Measurements from ENCODE around the gene CDH13.

The CDH13 gene

GRCh38 chr16:83118365-83118764 is 491.6 kb downstream of the CDH13 start:
- H3K36me3 Mint-ChIP-seq (ENCODE audit: insufficient read depth), result no peaks in the 10 kb centered on the region
- ATAC-seq (replicated peaks; ENCODE audit: extremely low read depth, poor library complexity, severe bottlenecking), result no peak

GRCh38 chr16:83125999-83126568 is 499.3 kb downstream of the CDH13 start:
- DNase-seq (ENCODE audit: low spot score in 2 of 2) (no peak), ATAC-seq (replicated peaks; ENCODE audit: extremely low read depth, poor library complexity, severe bottlenecking) (no peak)
- H3K27ac Mint-ChIP-seq (ENCODE audit: low read depth), result no peak overlapping the region
- no peaks in the 10 kb centered on the region for H3K4me1 Mint-ChIP-seq
- H3K4me3 Mint-ChIP-seq, result no peak overlapping the region
- no peaks in the 10 kb centered on the region for H3K36me3 Mint-ChIP-seq (ENCODE audit: insufficient read depth)
- peaks cover 33% of the 10 kb centered on the region for H3K27me3 Mint-ChIP-seq
- H3K9me3 Mint-ChIP-seq, result peaks cover 13% of the 10 kb centered on the region

More at GRCh38 chr16:83118365-83118764, 491.6 kb downstream of the CDH13 start:
- Mint-ChIP-seq H3K4me1 (no peaks in the 10 kb centered on the region), H3K27ac (ENCODE audit: low read depth) (no peak overlapping the region), H3K9me3 (no peaks in the 10 kb centered on the region), H3K4me3 (no peak overlapping the region), H3K27me3 (no peaks in the 10 kb centered on the region)
- DNase-seq (ENCODE audit: low spot score in 2 of 2), result no peak

GRCh38 chr16:83128041-83128440 is 501.3 kb downstream of the CDH13 start:
- DNase-seq (ENCODE audit: low spot score in 2 of 2) (no peak), ATAC-seq (replicated peaks; ENCODE audit: extremely low read depth, poor library complexity, severe bottlenecking) (no peak)
- Mint-ChIP-seq H3K4me3 (no peak overlapping the region), H3K4me1 (no peaks in the 10 kb centered on the region), H3K27ac (ENCODE audit: low read depth) (no peak overlapping the region), H3K27me3 (peaks cover 33% of the 10 kb centered on the region), H3K9me3 (peaks cover 13% of the 10 kb centered on the region), H3K36me3 (ENCODE audit: insufficient read depth) (no peaks in the 10 kb centered on the region)

- Mint-ChIP-seq H3K4me3 (no peak overlapping the region), H3K9me3 (peaks cover 13% of the 10 kb centered on the region), H3K27ac (ENCODE audit: low read depth) (no peak overlapping the region), H3K27me3 (peaks cover 33% of the 10 kb centered on the region), H3K4me1 (no peaks in the 10 kb centered on the region), H3K36me3 (ENCODE audit: insufficient read depth) (no peaks in the 10 kb centered on the region)
- no peak for ATAC-seq (replicated peaks; ENCODE audit: extremely low read depth, poor library complexity, severe bottlenecking)
- no peak for DNase-seq (ENCODE audit: low spot score in 2 of 2)
Observed at GRCh38 chr16:83130039-83130438, 503.3 kb downstream of the CDH13 start.

GRCh38 chr16:83134638-83135037 is 507.9 kb downstream of the CDH13 start:
- ATAC-seq (replicated peaks; ENCODE audit: extremely low read depth, poor library complexity, severe bottlenecking), result no peak
- no peak overlapping the region for H3K27ac Mint-ChIP-seq (ENCODE audit: low read depth)
- peaks cover 14% of the 10 kb centered on the region for H3K4me1 Mint-ChIP-seq
- H3K36me3 Mint-ChIP-seq (ENCODE audit: insufficient read depth), result no peaks in the 10 kb centered on the region
- no peak overlapping the region for H3K4me3 Mint-ChIP-seq
- H3K27me3 Mint-ChIP-seq, result peaks cover 6% of the 10 kb centered on the region
- DNase-seq (ENCODE audit: low spot score in 2 of 2), result no peak
- no peaks in the 10 kb centered on the region for H3K9me3 Mint-ChIP-seq

- no peak for DNase-seq (ENCODE audit: low spot score in 2 of 2)
- Mint-ChIP-seq H3K4me3 (no peak overlapping the region), H3K9me3 (no peaks in the 10 kb centered on the region), H3K27ac (ENCODE audit: low read depth) (peak overlapping the region; percentile 22), H3K27me3 (no peaks in the 10 kb centered on the region), H3K4me1 (peaks cover 14% of the 10 kb centered on the region), H3K36me3 (ENCODE audit: insufficient read depth) (no peaks in the 10 kb centered on the region)
- no peak for ATAC-seq (replicated peaks; ENCODE audit: extremely low read depth, poor library complexity, severe bottlenecking)
Observed at GRCh38 chr16:83136419-83136818, 509.6 kb downstream of the CDH13 start.

- Mint-ChIP-seq H3K36me3 (ENCODE audit: insufficient read depth) (no peaks in the 10 kb centered on the region), H3K4me3 (peak overlapping the region; percentile 67), H3K27ac (ENCODE audit: low read depth) (peak overlapping the region; percentile 91), H3K4me1 (peaks cover 14% of the 10 kb centered on the region), H3K9me3 (no peaks in the 10 kb centered on the region), H3K27me3 (no peaks in the 10 kb centered on the region)
- DNase-seq (ENCODE audit: low spot score in 2 of 2), result no peak
- peak; percentile 26 for ATAC-seq (replicated peaks; ENCODE audit: extremely low read depth, poor library complexity, severe bottlenecking)
Observed at GRCh38 chr16:83136924-83137323, 510.2 kb downstream of the CDH13 start.

GRCh38 chr16:83137326-83137781 is 510.6 kb downstream of the CDH13 start:
- no peaks in the 10 kb centered on the region for H3K9me3 Mint-ChIP-seq
- H3K4me1 Mint-ChIP-seq, result peaks cover 14% of the 10 kb centered on the region
- H3K36me3 Mint-ChIP-seq (ENCODE audit: insufficient read depth), result no peaks in the 10 kb centered on the region
- peak overlapping the region; percentile 91 for H3K27ac Mint-ChIP-seq (ENCODE audit: low read depth)
- ATAC-seq (replicated peaks; ENCODE audit: extremely low read depth, poor library complexity, severe bottlenecking) (peak; percentile 78), DNase-seq (ENCODE audit: low spot score in 2 of 2) (peak in 1 of 2 donors; percentile 37)
- H3K4me3 Mint-ChIP-seq, result peak overlapping the region; percentile 67
- H3K27me3 Mint-ChIP-seq, result no peaks in the 10 kb centered on the region

GRCh38 chr16:83137894-83138293 is 511.1 kb downstream of the CDH13 start:
- Mint-ChIP-seq H3K4me1 (peaks cover 14% of the 10 kb centered on the region), H3K9me3 (no peaks in the 10 kb centered on the region), H3K27ac (ENCODE audit: low read depth) (peak overlapping the region; percentile 91), H3K36me3 (ENCODE audit: insufficient read depth) (no peaks in the 10 kb centered on the region), H3K27me3 (no peaks in the 10 kb centered on the region), H3K4me3 (peak overlapping the region; percentile 67)
- DNase-seq (ENCODE audit: low spot score in 2 of 2) (no peak), ATAC-seq (replicated peaks; ENCODE audit: extremely low read depth, poor library complexity, severe bottlenecking) (no peak)

GRCh38 chr16:83138512-83138911 is 511.7 kb downstream of the CDH13 start:
- no peaks in the 10 kb centered on the region for H3K36me3 Mint-ChIP-seq (ENCODE audit: insufficient read depth)
- H3K27me3 Mint-ChIP-seq, result no peaks in the 10 kb centered on the region
- DNase-seq (ENCODE audit: low spot score in 2 of 2), result no peak
- H3K4me1 Mint-ChIP-seq, result peaks cover 14% of the 10 kb centered on the region
- H3K9me3 Mint-ChIP-seq, result no peaks in the 10 kb centered on the region
- no peak for ATAC-seq (replicated peaks; ENCODE audit: extremely low read depth, poor library complexity, severe bottlenecking)
- no peak overlapping the region for H3K4me3 Mint-ChIP-seq
- H3K27ac Mint-ChIP-seq (ENCODE audit: low read depth), result peak overlapping the region; percentile 14

GRCh38 chr16:83138976-83139690 is 512.4 kb downstream of the CDH13 start:
- H3K9me3 Mint-ChIP-seq, result no peaks in the 10 kb centered on the region
- H3K4me3 Mint-ChIP-seq, result no peak overlapping the region
- DNase-seq (ENCODE audit: low spot score in 2 of 2) (no peak), ATAC-seq (replicated peaks; ENCODE audit: extremely low read depth, poor library complexity, severe bottlenecking) (no peak)
- no peaks in the 10 kb centered on the region for H3K27me3 Mint-ChIP-seq
- no peaks in the 10 kb centered on the region for H3K36me3 Mint-ChIP-seq (ENCODE audit: insufficient read depth)
- H3K27ac Mint-ChIP-seq (ENCODE audit: low read depth), result peak overlapping the region; percentile 14
- peaks cover 14% of the 10 kb centered on the region for H3K4me1 Mint-ChIP-seq

- Mint-ChIP-seq H3K4me3 (no peak overlapping the region), H3K9me3 (no peaks in the 10 kb centered on the region), H3K27ac (ENCODE audit: low read depth) (no peak overlapping the region), H3K4me1 (no peaks in the 10 kb centered on the region), H3K36me3 (ENCODE audit: insufficient read depth) (no peaks in the 10 kb centered on the region), H3K27me3 (no peaks in the 10 kb centered on the region)
- no peak for ATAC-seq (replicated peaks; ENCODE audit: extremely low read depth, poor library complexity, severe bottlenecking)
- DNase-seq (ENCODE audit: low spot score in 2 of 2), result no peak
Observed at GRCh38 chr16:83143788-83144187, 517.0 kb downstream of the CDH13 start.

- no peak overlapping the region for H3K4me3 Mint-ChIP-seq
- peaks cover 2% of the 10 kb centered on the region for H3K27me3 Mint-ChIP-seq
- peaks cover 1% of the 10 kb centered on the region for H3K36me3 Mint-ChIP-seq (ENCODE audit: insufficient read depth)
- ATAC-seq (replicated peaks; ENCODE audit: extremely low read depth, poor library complexity, severe bottlenecking) (no peak), DNase-seq (ENCODE audit: low spot score in 2 of 2) (no peak)
- no peaks in the 10 kb centered on the region for H3K4me1 Mint-ChIP-seq
- H3K27ac Mint-ChIP-seq (ENCODE audit: low read depth), result no peak overlapping the region
- no peaks in the 10 kb centered on the region for H3K9me3 Mint-ChIP-seq
Observed at GRCh38 chr16:83145297-83145696, 518.5 kb downstream of the CDH13 start.
